ENCODE data around the gene EHD3.

The EHD3 gene

DNA sequence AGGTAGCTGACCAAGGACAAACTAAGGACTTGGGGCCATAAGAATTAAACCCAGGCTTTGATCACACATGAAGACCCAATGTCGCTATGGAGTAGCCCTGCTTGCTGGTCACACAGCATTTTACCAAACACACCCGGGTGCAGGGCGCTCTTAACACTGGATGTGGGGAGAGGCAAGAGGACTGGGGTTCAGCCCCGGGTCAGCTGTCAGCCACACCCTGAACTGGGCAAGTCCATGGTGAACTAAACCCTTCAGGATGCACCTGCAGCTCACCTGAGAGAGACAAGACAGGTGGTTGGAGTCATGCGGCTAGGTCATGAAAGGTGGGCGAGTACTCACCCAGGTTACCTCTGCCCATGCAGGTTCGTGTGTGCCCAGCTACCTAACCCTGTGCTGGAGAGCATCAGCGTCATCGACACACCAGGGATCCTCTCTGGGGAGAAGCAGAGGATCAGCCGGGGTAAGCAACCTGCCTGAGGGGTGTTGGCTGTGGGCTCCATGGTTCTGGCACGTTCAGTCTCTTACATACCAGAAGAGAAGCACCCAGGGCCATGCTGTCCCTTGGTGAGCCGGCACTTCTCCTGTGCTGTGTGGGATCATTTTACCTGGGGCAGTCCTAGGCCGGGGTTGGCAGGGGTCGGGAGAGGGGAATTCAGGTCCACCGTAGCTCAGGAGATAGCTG, 15.2 kb downstream of the EHD3 start:
- Histone ChIP-seq H3K27me3 (replicated peaks) (no peaks in the 10 kb centered on the region), H3K27ac (no peak overlapping the region), H3K36me3 (replicated peaks) (peaks cover 16% of the 10 kb centered on the region), H3K4me3 (ENCODE audit: low read depth, low read length) (no peak overlapping the region)
- TF ChIP-seq, protein P1, sequence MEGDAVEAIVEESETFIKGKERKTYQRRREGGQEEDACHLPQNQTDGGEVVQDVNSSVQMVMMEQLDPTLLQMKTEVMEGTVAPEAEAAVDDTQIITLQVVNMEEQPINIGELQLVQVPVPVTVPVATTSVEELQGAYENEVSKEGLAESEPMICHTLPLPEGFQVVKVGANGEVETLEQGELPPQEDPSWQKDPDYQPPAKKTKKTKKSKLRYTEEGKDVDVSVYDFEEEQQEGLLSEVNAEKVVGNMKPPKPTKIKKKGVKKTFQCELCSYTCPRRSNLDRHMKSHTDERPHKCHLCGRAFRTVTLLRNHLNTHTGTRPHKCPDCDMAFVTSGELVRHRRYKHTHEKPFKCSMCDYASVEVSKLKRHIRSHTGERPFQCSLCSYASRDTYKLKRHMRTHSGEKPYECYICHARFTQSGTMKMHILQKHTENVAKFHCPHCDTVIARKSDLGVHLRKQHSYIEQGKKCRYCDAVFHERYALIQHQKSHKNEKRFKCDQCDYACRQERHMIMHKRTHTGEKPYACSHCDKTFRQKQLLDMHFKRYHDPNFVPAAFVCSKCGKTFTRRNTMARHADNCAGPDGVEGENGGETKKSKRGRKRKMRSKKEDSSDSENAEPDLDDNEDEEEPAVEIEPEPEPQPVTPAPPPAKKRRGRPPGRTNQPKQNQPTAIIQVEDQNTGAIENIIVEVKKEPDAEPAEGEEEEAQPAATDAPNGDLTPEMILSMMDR (IDR thresholded peaks at IDR 0.05; ENCODE audit: low read depth, low read length, missing control alignments) = no peak
- no peak for DNase-seq
- in situ Hi-C loops (cut with HindIII; ENCODE audit: low pct_ligation_motif_present, low sequenced_read_pairs) = no loop called here

GRCh38 chr2:31251018-31251417, 17.1 kb downstream of the EHD3 start:
- H3K27me3 ChIP-seq (replicated peaks) = no peaks in the 10 kb centered on the region
- H3K36me3 ChIP-seq (replicated peaks) = peaks cover 13% of the 10 kb centered on the region
- no peak for DNase-seq
- H3K27ac ChIP-seq = no peak overlapping the region
- in situ Hi-C loops (cut with HindIII; ENCODE audit: low pct_ligation_motif_present, low sequenced_read_pairs) = no loop called here
- no peak overlapping the region for H3K4me3 ChIP-seq (ENCODE audit: low read depth, low read length)
- TF ChIP-seq, protein P1 (IDR thresholded peaks at IDR 0.05; ENCODE audit: low read depth, low read length, missing control alignments) = no peak

- Histone ChIP-seq H3K27ac (no peak overlapping the region), H3K36me3 (replicated peaks) (peaks cover 15% of the 10 kb centered on the region), H3K4me3 (ENCODE audit: low read depth, low read length) (no peak overlapping the region), H3K27me3 (replicated peaks) (no peaks in the 10 kb centered on the region)
- TF ChIP-seq, protein P1 (IDR thresholded peaks at IDR 0.05; ENCODE audit: low read depth, low read length, missing control alignments) = no peak
- in situ Hi-C loops (cut with HindIII; ENCODE audit: low pct_ligation_motif_present, low sequenced_read_pairs) = no loop called here
- DNase-seq = no peak
These were observed 17.9 kb downstream of the EHD3 start for GRCh38 chr2:31251851-31252250.

GRCh38 chr2:31253356-31254131, 19.6 kb downstream of the EHD3 start:
- DNase-seq = no peak
- TF ChIP-seq, protein P1 (IDR thresholded peaks at IDR 0.05; ENCODE audit: low read depth, low read length, missing control alignments) = no peak
- Histone ChIP-seq H3K27ac (no peak overlapping the region), H3K27me3 (replicated peaks) (no peaks in the 10 kb centered on the region), H3K4me3 (ENCODE audit: low read depth, low read length) (no peak overlapping the region), H3K36me3 (replicated peaks) (peaks cover 10% of the 10 kb centered on the region)
- in situ Hi-C loops (cut with HindIII; ENCODE audit: low pct_ligation_motif_present, low sequenced_read_pairs) = no loop called here

DNA sequence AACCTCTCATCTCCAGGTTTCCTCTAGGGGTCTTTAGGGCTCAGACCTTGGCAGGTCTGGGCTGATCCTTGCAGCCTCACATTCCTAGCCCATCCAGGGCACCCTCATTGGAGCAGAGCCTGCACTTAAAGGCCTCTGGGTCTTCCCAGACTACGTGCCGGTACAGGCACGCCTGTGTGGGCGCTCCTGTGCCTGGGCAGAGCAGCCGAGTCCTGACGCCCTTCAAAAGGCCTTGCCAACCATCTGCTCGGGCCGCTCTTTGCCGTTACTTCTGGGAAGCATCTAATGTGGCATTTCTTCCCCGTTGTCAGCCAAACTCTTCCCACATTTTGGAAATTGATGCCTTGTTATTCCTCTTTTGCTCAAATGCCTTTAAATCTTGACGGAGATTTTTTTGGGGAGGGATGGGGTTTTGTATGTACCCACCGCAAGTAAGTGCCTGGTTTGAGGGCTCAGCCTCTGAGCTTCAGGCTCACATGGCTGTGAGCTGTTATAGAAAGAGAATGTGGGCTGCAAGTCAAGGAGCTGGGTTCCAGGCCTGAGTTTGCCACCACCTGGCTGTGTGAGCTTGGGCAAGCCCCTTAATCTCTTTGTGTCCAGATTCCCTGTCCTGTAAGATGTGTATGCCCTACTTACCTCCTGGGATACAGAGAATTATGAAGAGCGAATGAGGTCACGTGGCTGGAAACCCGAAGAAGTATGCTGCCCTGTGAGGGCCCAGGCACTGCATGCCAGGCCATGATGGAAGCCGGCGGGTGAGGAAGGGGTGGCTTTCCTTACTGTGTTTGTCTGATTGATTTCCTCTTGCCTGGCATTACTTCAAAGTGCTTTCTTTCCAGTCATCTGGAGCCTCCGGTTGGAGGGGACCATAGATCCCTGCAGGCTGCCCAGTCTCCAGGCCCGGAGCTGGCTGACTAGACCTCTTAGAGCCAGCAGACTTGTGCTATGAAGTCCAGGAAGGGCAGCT, 20.6 kb downstream of the EHD3 start:
- in situ Hi-C loops (cut with HindIII; ENCODE audit: low pct_ligation_motif_present, low sequenced_read_pairs) = no loop called here
- DNase-seq = no peak

More for the DNA sequence above, 20.6 kb downstream of the EHD3 start:
- Histone ChIP-seq H3K4me3 (ENCODE audit: low read depth, low read length) (no peak overlapping the region), H3K27me3 (replicated peaks) (no peaks in the 10 kb centered on the region), H3K27ac (no peak overlapping the region), H3K36me3 (replicated peaks) (peaks cover 6% of the 10 kb centered on the region)
- TF ChIP-seq, protein P1 (IDR thresholded peaks at IDR 0.05; ENCODE audit: low read depth, low read length, missing control alignments) = no peak

Data from brain microvascular endothelial cell (primary cell).